ENCODE data around the gene NR2F6. TPM values are rescaled to one million over a fixed set of nuclear protein-coding genes. Genes with fewer than 3 reads are reported as not detected.

NR2F6 gene
- total and polyA plus RNA-seq, 11 donors = 30.8 to 117 (median 46.3) TPM

- Histone ChIP-seq H3K9me3 (peaks cover 0 to 12% (median 2%) of the 10 kb centered on the region in 12 donors), H3K4me3 (peak overlapping the region in 2 of 12 donors; percentile 9 to 17), H3K27me3 (no peaks in the 10 kb centered on the region), H3K4me1 (peaks cover 0 to 9% (median 5%) of the 10 kb centered on the region in 12 donors), H3K27ac (no peak overlapping the region), H3K36me3 (peaks cover 0 to 36% (median 5%) of the 10 kb centered on the region in 9 donors)
- ATAC-seq = peak; percentile 65 to 87 (median 84)
- peak; percentile 73 to 90 (median 83) for DNase-seq
- WGBS, 4 donors = 20 to 24% (median 22%) methylated on average over 15 of the region's 15 CpGs
- TF ChIP-seq CTCF (IDR thresholded peaks at IDR 0.05) = peak; percentile 78 to 92 (median 88)
- no peak for TF ChIP-seq POLR2A (IDR thresholded peaks at IDR 0.05)
- intact Hi-C loops (cut with DNase I) = loop anchor here in 3 of 10 donors (2.0 to 10.0 kb wide), 3 partner anchors 22 to 186 kb away; partner anchors contain the start of genes USE1 (in 2 of the 3), HAUS8 (in 1 of the 3) and MYO9B (in 1 of the 3)
These were observed 15.2 kb upstream of the NR2F6 start for GRCh38 chr19:17260842-17261325.

GRCh38 chr19:17259934-17260333 lies 14.2 kb upstream of the NR2F6 start:
- DNase-seq (no peak), ATAC-seq (no peak)
- intact Hi-C loops (cut with DNase I) = loop anchor here in 3 of 10 donors (2.0 to 10.0 kb wide), 3 partner anchors 23 to 185 kb away; partner anchors contain the start of genes USE1 (in 2 of the 3), HAUS8 (in 1 of the 3) and MYO9B (in 1 of the 3)
- no peaks in the 10 kb centered on the region for H3K27me3 ChIP-seq
- H3K4me3 ChIP-seq = no peak overlapping the region
- no peak for TF ChIP-seq POLR2A (IDR thresholded peaks at IDR 0.05)
- TF ChIP-seq CTCF (IDR thresholded peaks at IDR 0.05) = no peak
- peaks cover 0 to 7% (median 2%) of the 10 kb centered on the region in 12 donors for H3K4me1 ChIP-seq
- 45 to 67% (median 55%) methylated on average over 1 of the region's 1 CpG for WGBS, 4 donors
- no peak overlapping the region for H3K27ac ChIP-seq
- peaks cover 0 to 12% (median 2%) of the 10 kb centered on the region in 12 donors for H3K9me3 ChIP-seq
- peaks cover 0 to 44% (median 9%) of the 10 kb centered on the region in 9 donors for H3K36me3 ChIP-seq

- ATAC-seq (no peak), DNase-seq (no peak)
- Histone ChIP-seq H3K27me3 (no peaks in the 10 kb centered on the region), H3K9me3 (peaks cover 0 to 12% (median 2%) of the 10 kb centered on the region in 12 donors), H3K27ac (no peak overlapping the region), H3K4me1 (peaks cover 0 to 7% (median 0%) of the 10 kb centered on the region in 12 donors), H3K36me3 (peaks cover 0 to 46% (median 13%) of the 10 kb centered on the region in 9 donors), H3K4me3 (no peak overlapping the region)
- intact Hi-C loops (cut with DNase I) = no loop called here
- TF ChIP-seq POLR2A (IDR thresholded peaks at IDR 0.05) = no peak
- TF ChIP-seq CTCF (IDR thresholded peaks at IDR 0.05) = no peak
- 92 to 99% (median 95%) methylated on average over 9 of the region's 9 CpGs for WGBS, 4 donors
These were observed 13.5 kb upstream of the NR2F6 start for GRCh38 chr19:17259118-17259780.

- WGBS, 4 donors = 83 to 91% (median 88%) methylated on average over 3 of the region's 3 CpGs
- Histone ChIP-seq H3K27me3 (no peaks in the 10 kb centered on the region), H3K9me3 (peaks cover 0 to 12% (median 2%) of the 10 kb centered on the region in 12 donors), H3K27ac (no peak overlapping the region), H3K4me3 (no peak overlapping the region), H3K36me3 (peaks cover 0 to 64% (median 20%) of the 10 kb centered on the region in 9 donors), H3K4me1 (peaks cover 0 to 7% (median 0%) of the 10 kb centered on the region in 12 donors)
- intact Hi-C loops (cut with DNase I) = no loop called here
- TF ChIP-seq CTCF (IDR thresholded peaks at IDR 0.05) (no peak), POLR2A (IDR thresholded peaks at IDR 0.05) (no peak)
- ATAC-seq (no peak), DNase-seq (no peak)
These were observed 10.4 kb upstream of the NR2F6 start for GRCh38 chr19:17256130-17256529.
